Esophagus squamous epithelium (tissue), 4 donors: ENCODE data around the gene RREB1.

Experiments used
- POLR2A ChIP-seq, 4 donors: fragments of 450-650 bp; IDR thresholded peaks; one replicate each; pipeline ENCODE4 v1.6.1; 2017; ENCODE audit warnings: antibody characterized with exemption in 4 of 4, mild to moderate bottlenecking in 4 of 4, moderate library complexity in 3 of 4
- TF ChIP-seq, protein P1 (sequence below), 6 experiments: fragments of 450-650 bp in 4 of 6; fragments of 200-600 bp in 2 of 6; sonication (generic) in 2 of 6; IDR thresholded peaks; one replicate each; pipeline ENCODE4 v1.5.1; 2016 to 2019; ENCODE audit warnings: antibody characterized with exemption in 6 of 6, mild to moderate bottlenecking in 4 of 6, moderate library complexity in 4 of 6

DNA sequence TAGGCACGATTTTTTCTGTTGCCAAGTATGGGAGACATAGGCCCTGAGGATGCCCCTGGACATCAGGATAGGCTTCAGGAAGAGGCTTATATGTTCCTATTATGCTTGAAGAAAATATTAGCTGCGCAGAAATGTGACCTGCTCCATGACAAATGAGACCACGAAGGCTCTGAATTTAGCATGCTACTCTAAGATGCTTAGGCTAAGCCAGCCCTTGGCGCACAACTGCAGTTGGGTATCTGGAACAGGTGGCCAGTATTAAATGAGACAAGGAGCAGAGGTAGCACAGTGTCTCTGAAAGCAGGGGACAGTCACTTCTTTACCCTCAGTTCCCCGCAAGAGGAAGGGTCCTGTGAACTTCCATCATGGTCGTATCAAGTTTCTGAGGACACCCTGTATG is 90.0 kb downstream of the RREB1 start:
- TF ChIP-seq, protein P1, sequence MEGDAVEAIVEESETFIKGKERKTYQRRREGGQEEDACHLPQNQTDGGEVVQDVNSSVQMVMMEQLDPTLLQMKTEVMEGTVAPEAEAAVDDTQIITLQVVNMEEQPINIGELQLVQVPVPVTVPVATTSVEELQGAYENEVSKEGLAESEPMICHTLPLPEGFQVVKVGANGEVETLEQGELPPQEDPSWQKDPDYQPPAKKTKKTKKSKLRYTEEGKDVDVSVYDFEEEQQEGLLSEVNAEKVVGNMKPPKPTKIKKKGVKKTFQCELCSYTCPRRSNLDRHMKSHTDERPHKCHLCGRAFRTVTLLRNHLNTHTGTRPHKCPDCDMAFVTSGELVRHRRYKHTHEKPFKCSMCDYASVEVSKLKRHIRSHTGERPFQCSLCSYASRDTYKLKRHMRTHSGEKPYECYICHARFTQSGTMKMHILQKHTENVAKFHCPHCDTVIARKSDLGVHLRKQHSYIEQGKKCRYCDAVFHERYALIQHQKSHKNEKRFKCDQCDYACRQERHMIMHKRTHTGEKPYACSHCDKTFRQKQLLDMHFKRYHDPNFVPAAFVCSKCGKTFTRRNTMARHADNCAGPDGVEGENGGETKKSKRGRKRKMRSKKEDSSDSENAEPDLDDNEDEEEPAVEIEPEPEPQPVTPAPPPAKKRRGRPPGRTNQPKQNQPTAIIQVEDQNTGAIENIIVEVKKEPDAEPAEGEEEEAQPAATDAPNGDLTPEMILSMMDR (IDR thresholded peaks at IDR 0.05), result no peak
- no peak for TF ChIP-seq POLR2A (IDR thresholded peaks at IDR 0.05)
